GM21576 (cell line): ENCODE data around the gene ZNF512B.
"Not testable (repeated sequence)": the region's sequence is repeated elsewhere in the genome, so short reads cannot be mapped to it uniquely, and the experiment has no call there.

ENCODE experiments used
- ATAC-seq: cut with Tn5 transposase; IDR thresholded peaks from one replicate; pipeline ENCODE4 v1.9.1; 2021; ENCODE audit warnings: mild to moderate bottlenecking, moderate library complexity; ENCODE audit not compliant: unreplicated experiment

The ZNF512B gene

GRCh38 chr20:63935447-63935846, 34.3 kb downstream of the ZNF512B start:
- ATAC-seq = no peak

GRCh38 chr20:63934271-63935068, 35.3 kb downstream of the ZNF512B start:
- no peak for ATAC-seq

- no peak for ATAC-seq
Observed at GRCh38 chr20:63933646-63934045, 36.1 kb downstream of the ZNF512B start.

- no peak for ATAC-seq
Observed at GRCh38 chr20:63932606-63933160, 37.0 kb downstream of the ZNF512B start.

GRCh38 chr20:63931735-63932134, 38.0 kb downstream of the ZNF512B start:
- no peak for ATAC-seq

GRCh38 chr20:63930971-63931553, 38.7 kb downstream of the ZNF512B start:
- ATAC-seq = no peak

GRCh38 chr20:63929473-63929883, 40.3 kb downstream of the ZNF512B start:
- ATAC-seq = not testable (repeated sequence)

- no peak for ATAC-seq
Observed at GRCh38 chr20:63929071-63929470, 40.7 kb downstream of the ZNF512B start.

- no peak for ATAC-seq
Observed at GRCh38 chr20:63926298-63926697, 43.4 kb downstream of the ZNF512B start.

- no peak for ATAC-seq
Observed at GRCh38 chr20:63924241-63924640, 45.5 kb downstream of the ZNF512B start.

- ATAC-seq = no peak
Observed at GRCh38 chr20:63923651-63924050, 46.1 kb downstream of the ZNF512B start.

GRCh38 chr20:63920226-63920625, 49.5 kb downstream of the ZNF512B start:
- no peak for ATAC-seq

GRCh38 chr20:63919130-63919529, 50.6 kb downstream of the ZNF512B start:
- no peak for ATAC-seq

GRCh38 chr20:63917811-63918210, 51.9 kb downstream of the ZNF512B start:
- ATAC-seq = no peak

- ATAC-seq = not testable (repeated sequence)
Observed at GRCh38 chr20:63916371-63916939, 53.3 kb downstream of the ZNF512B start.

- ATAC-seq = no peak
Observed at GRCh38 chr20:63915471-63915870, 54.3 kb downstream of the ZNF512B start.

GRCh38 chr20:63913768-63914167, 56.0 kb downstream of the ZNF512B start:
- no peak for ATAC-seq

- no peak for ATAC-seq
Observed at GRCh38 chr20:63911176-63911575, 58.6 kb downstream of the ZNF512B start.

GRCh38 chr20:63908008-63908682, 61.6 kb downstream of the ZNF512B start:
- ATAC-seq = no peak
